Measurements from ENCODE around the gene GP2. TPM values are rescaled to one million over a fixed set of nuclear protein-coding genes. Genes with fewer than 3 reads are reported as not detected.

The GP2 gene
- polyA plus RNA-seq, 1 donor (not counting 4 experiments of a cell fraction or from before 2014, with no cell fraction given): not detected

GRCh38 chr16:20262248-20262647 is 65.1 kb downstream of the GP2 start:
- TF ChIP-seq EZH2 (IDR thresholded peaks at IDR 0.05; ENCODE audit: low read length) (no peak), CTCF (optimal IDR thresholded peaks at IDR 0.05 in 1 of 3, IDR thresholded peaks at IDR 0.05 in 1 of 3, conservative IDR thresholded peaks at IDR 0.05 in 1 of 3; ENCODE audit: extremely low read depth in 1 of 3, insufficient read depth in 2 of 3, low read length in 3 of 3) (no peak)
- Histone ChIP-seq H3K27me3 (ENCODE audit: control insufficient read depth, extremely low read depth, insufficient read depth, low read length) (no peaks in the 10 kb centered on the region), H4K20me1 (ENCODE audit: control insufficient read depth, extremely low read depth, insufficient read depth, low read length) (no peaks in the 10 kb centered on the region), H3K4me3 (ENCODE audit: control insufficient read depth in 2 of 3, extremely low read depth in 1 of 3, insufficient read depth in 2 of 3, low read depth in 1 of 3, low read length in 3 of 3) (no peak overlapping the region), H3K4me2 (ENCODE audit: control insufficient read depth, extremely low read depth, insufficient read depth, low read depth, low read length) (no peak overlapping the region), H3K79me2 (ENCODE audit: control insufficient read depth, insufficient read depth, low read length) (no peaks in the 10 kb centered on the region), H3K36me3 (ENCODE audit: control insufficient read depth in 2 of 2, extremely low read depth in 1 of 2, insufficient read depth in 2 of 2, low read length in 2 of 2) (no peaks in the 10 kb centered on the region), H3K9ac (ENCODE audit: control insufficient read depth, extremely low read depth, insufficient read depth, low read length) (no peak overlapping the region), H3K27ac (ENCODE audit: control insufficient read depth, insufficient read depth, low read length) (no peak overlapping the region), H3K9me3 (ENCODE audit: control insufficient read depth, low read depth, low read length) (peaks cover 2% of the 10 kb centered on the region), H3K4me1 (ENCODE audit: control insufficient read depth, extremely low read depth, insufficient read depth, low read length) (no peaks in the 10 kb centered on the region), H2AFZ (ENCODE audit: control insufficient read depth, low read length) (no peak overlapping the region), H3K9me1 (ENCODE audit: control insufficient read depth, extremely low read depth, insufficient read depth, low read length) (no peaks in the 10 kb centered on the region)
- FAIRE-seq (no peak), DNase-seq (ENCODE audit: low read depth, low spot score) (no peak)
- dilution Hi-C loops (cut with MboI; ENCODE audit: extremely low pct_ligation_motif_present, low sequenced_read_pairs): no loop called here

DNA sequence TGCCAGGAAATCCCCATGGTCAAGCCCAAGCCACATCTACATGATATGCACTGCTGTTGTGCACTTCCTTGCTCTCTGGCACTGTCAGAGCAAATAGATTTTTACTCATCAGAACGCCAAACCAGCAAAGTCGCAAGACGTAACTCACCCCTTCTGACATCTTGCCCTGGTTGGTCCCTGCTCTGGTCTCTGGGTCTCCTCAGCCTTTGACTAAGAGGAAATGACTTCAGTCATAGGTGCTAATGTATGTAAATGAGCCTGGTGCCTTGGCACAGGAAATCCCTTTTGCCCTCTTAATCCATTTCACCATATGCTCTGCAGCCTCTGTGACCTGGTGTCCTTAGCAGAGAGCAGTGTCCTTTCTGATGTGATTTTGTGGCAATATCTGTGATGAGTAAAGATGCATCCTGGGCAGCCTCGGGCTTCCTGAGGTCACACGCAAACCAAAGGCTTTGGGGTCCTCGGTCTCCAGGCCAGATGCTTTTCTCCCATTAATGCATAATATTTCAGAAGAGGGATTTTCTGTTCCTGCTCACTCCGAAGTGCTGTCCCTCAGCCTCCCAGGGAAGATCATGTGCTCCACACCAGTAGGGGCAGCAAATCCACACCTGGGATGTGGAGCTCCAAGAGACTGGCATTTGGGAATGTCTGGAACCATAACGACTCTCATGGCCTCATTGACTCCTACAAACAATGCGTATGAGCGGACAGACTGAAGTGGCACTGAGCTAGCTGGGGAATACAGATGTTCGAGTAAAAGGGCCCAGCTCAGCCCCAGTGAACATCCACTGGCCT is 66.9 kb downstream of the GP2 start:
- peaks cover 6% of the 10 kb centered on the region for H3K9me3 ChIP-seq (ENCODE audit: control insufficient read depth, low read depth, low read length)

More for the DNA sequence above, 66.9 kb downstream of the GP2 start:
- H4K20me1 ChIP-seq (ENCODE audit: control insufficient read depth, extremely low read depth, insufficient read depth, low read length): no peaks in the 10 kb centered on the region
- dilution Hi-C loops (cut with MboI; ENCODE audit: extremely low pct_ligation_motif_present, low sequenced_read_pairs): no loop called here
- no peak overlapping the region for H3K4me3 ChIP-seq (ENCODE audit: control insufficient read depth in 2 of 3, extremely low read depth in 1 of 3, insufficient read depth in 2 of 3, low read depth in 1 of 3, low read length in 3 of 3)
- H3K4me2 ChIP-seq (ENCODE audit: control insufficient read depth, extremely low read depth, insufficient read depth, low read depth, low read length): no peak overlapping the region
- TF ChIP-seq EZH2 (IDR thresholded peaks at IDR 0.05; ENCODE audit: low read length): no peak
- no peak for TF ChIP-seq CTCF (optimal IDR thresholded peaks at IDR 0.05 in 1 of 3, IDR thresholded peaks at IDR 0.05 in 1 of 3, conservative IDR thresholded peaks at IDR 0.05 in 1 of 3; ENCODE audit: extremely low read depth in 1 of 3, insufficient read depth in 2 of 3, low read length in 3 of 3)
- no peaks in the 10 kb centered on the region for H3K9me1 ChIP-seq (ENCODE audit: control insufficient read depth, extremely low read depth, insufficient read depth, low read length)
- no peaks in the 10 kb centered on the region for H3K4me1 ChIP-seq (ENCODE audit: control insufficient read depth, extremely low read depth, insufficient read depth, low read length)
- no peak for DNase-seq (ENCODE audit: low read depth, low spot score)
- no peak overlapping the region for H3K27ac ChIP-seq (ENCODE audit: control insufficient read depth, insufficient read depth, low read length)
- H3K9ac ChIP-seq (ENCODE audit: control insufficient read depth, extremely low read depth, insufficient read depth, low read length): no peak overlapping the region
- H2AFZ ChIP-seq (ENCODE audit: control insufficient read depth, low read length): no peak overlapping the region
- H3K79me2 ChIP-seq (ENCODE audit: control insufficient read depth, insufficient read depth, low read length): no peaks in the 10 kb centered on the region
- FAIRE-seq: no peak
- no peaks in the 10 kb centered on the region for H3K27me3 ChIP-seq (ENCODE audit: control insufficient read depth, extremely low read depth, insufficient read depth, low read length)
- H3K36me3 ChIP-seq (ENCODE audit: control insufficient read depth in 2 of 2, extremely low read depth in 1 of 2, insufficient read depth in 2 of 2, low read length in 2 of 2): no peaks in the 10 kb centered on the region

Other genes starting within 250 kb of the GP2 start
- gene UMOD, start 25.2 kb upstream of the GP2 start, polyA plus RNA-seq: not detected in 3 replicates
- not detected in 3 replicates for gene PDILT, start 77.2 kb upstream of the GP2 start, polyA plus RNA-seq
- not detected in 3 replicates for gene ACSM5, start 82.0 kb upstream of the GP2 start, polyA plus RNA-seq
- gene ACSM2A, start 124.0 kb upstream of the GP2 start, polyA plus RNA-seq: not detected in 3 replicates
- gene ACSM2B, start 248.9 kb upstream of the GP2 start, polyA plus RNA-seq: not detected in 3 replicates

Data from keratinocyte (primary cell).